Uterus (tissue), 2 donors: ENCODE measurements around the gene CHERP.

Experiments used
- CTCF ChIP-seq, 4 experiments: fragments of 200-600 bp in 2 of 4; fragments of 450-650 bp in 2 of 4; sonication (generic) in 2 of 4; IDR thresholded peaks; one replicate each; pipeline ENCODE4 v1.5.1; 2016 to 2019; ENCODE audit warnings: antibody characterized with exemption in 4 of 4, mild to moderate bottlenecking in 2 of 4, moderate library complexity in 1 of 4
- POLR2A ChIP-seq, 2 donors: fragments of 450-650 bp; IDR thresholded peaks; one replicate each; pipeline ENCODE4 v1.6.1; 2016; ENCODE audit warnings: antibody characterized with exemption in 2 of 2, mild to moderate bottlenecking in 1 of 2, moderate library complexity in 1 of 2

GRCh38 chr19:16525751-16526481 lies 16.3 kb downstream of the CHERP start:
- no peak for TF ChIP-seq CTCF (IDR thresholded peaks at IDR 0.05)
- no peak for TF ChIP-seq POLR2A (IDR thresholded peaks at IDR 0.05)
